GM23338 (cell line): ENCODE data around the gene THEM5. TPM values are rescaled to one million over a fixed set of nuclear protein-coding genes. Genes with fewer than 3 reads are reported as not detected.

Experiments
- ATAC-seq: fragments of 200-7000 bp; cut with Tn5 transposase; 3 replicates; pipeline ENCODE4 v1.9.1; 2020
- DNase-seq: peaks from one replicate; pipeline ENCODE4 v3.0.0-alpha.2; 2015; ENCODE audit warnings: low spot score
- H2AFZ ChIP-seq: fragments of 200-600 bp; sonication (generic); 2 replicates; pipeline ENCODE4 v1.8.0; 2016; ENCODE audit warnings: antibody characterized with exemption, mild to moderate bottlenecking, moderate library complexity
- H3F3A ChIP-seq: fragments of 200-600 bp; sonication (generic); replicated peaks from 2 replicates; pipeline ENCODE4 v1.8.0; 2017; ENCODE audit warnings: antibody characterized with exemption, mixed run types, low read depth
- H3K27ac ChIP-seq: fragments of 200-600 bp; sonication (generic); 2 replicates; pipeline ENCODE4 v1.6.1; 2016; ENCODE audit warnings: low read depth
- H3K27me3 ChIP-seq: fragments of 200-600 bp; sonication (generic); 2 replicates; pipeline ENCODE4 v1.8.0; 2016; ENCODE audit warnings: mild to moderate bottlenecking, mixed run types, moderate library complexity; ENCODE audit not compliant: insufficient read depth
- H3K36me3 ChIP-seq: fragments of 200-600 bp; sonication (generic); 2 replicates; pipeline ENCODE4 v1.8.0; 2016; ENCODE audit warnings: mild to moderate bottlenecking; ENCODE audit not compliant: insufficient read depth
- H3K4me1 ChIP-seq: fragments of 200-600 bp; sonication (generic); 2 replicates; pipeline ENCODE4 v1.8.0; 2016; ENCODE audit warnings: mild to moderate bottlenecking, moderate library complexity; ENCODE audit not compliant: insufficient read depth
- H3K4me2 ChIP-seq: fragments of 200-600 bp; sonication (generic); 2 replicates; pipeline ENCODE4 v1.7.1; 2017; ENCODE audit warnings: mixed run types
- H3K4me3 ChIP-seq: fragments of 200-600 bp; sonication (generic); 2 replicates; pipeline ENCODE4 v1.6.1; 2016; ENCODE audit warnings: mixed run types
- H3K79me2 ChIP-seq: fragments of 200-600 bp; sonication (generic); replicated peaks from 2 replicates; pipeline ENCODE4 v1.8.0; 2017; ENCODE audit warnings: mild to moderate bottlenecking; ENCODE audit not compliant: insufficient read depth
- H3K9me2 ChIP-seq: fragments of 200-600 bp; sonication (generic); 2 replicates; pipeline ENCODE4 v1.8.0; 2017; ENCODE audit not compliant: insufficient read depth
- H4K20me1 ChIP-seq: fragments of 200-600 bp; sonication (generic); replicated peaks from 2 replicates; pipeline ENCODE4 v1.8.0; 2017; ENCODE audit warnings: mild to moderate bottlenecking; ENCODE audit not compliant: insufficient read depth
- H3K27ac Mint-ChIP-seq: 2 replicates; pipeline ENCODE4 v1.8.0; 2020; ENCODE audit warnings: inconsistent platforms, mild to moderate bottlenecking, moderate library complexity, mixed read lengths
- H3K27me3 Mint-ChIP-seq: 3 replicates; pipeline ENCODE4 v1.8.0; 2022; ENCODE audit warnings: low read depth, mild to moderate bottlenecking, moderate library complexity, mixed read lengths, inconsistent platforms; ENCODE audit not compliant: insufficient read depth, poor library complexity
- H3K36me3 Mint-ChIP-seq: 3 replicates; pipeline ENCODE4 v1.8.0; 2021; ENCODE audit warnings: low read depth, mild to moderate bottlenecking, inconsistent platforms, moderate library complexity, mixed read lengths
- H3K4me1 Mint-ChIP-seq: 3 replicates; pipeline ENCODE4 v1.8.0; 2020; ENCODE audit warnings: mild to moderate bottlenecking, inconsistent platforms, mixed read lengths
- H3K4me3 Mint-ChIP-seq: 3 replicates; pipeline ENCODE4 v1.8.0; 2021; ENCODE audit warnings: moderate library complexity, mild to moderate bottlenecking, inconsistent platforms, mixed read lengths
- H3K9me3 Mint-ChIP-seq: 3 replicates; pipeline ENCODE4 v1.8.0; 2020; ENCODE audit warnings: moderate library complexity, mild to moderate bottlenecking, inconsistent platforms, mixed read lengths
- CREB1 ChIP-seq: fragments of 250-450 bp; sonication (Bioruptor Pico); IDR thresholded peaks from 2 replicates; pipeline ENCODE4 v1.5.0; 2020; ENCODE audit warnings: low read depth, mild to moderate bottlenecking, moderate library complexity
- EZH2 ChIP-seq: fragments of 200-600 bp; sonication (generic); IDR thresholded peaks from one replicate; pipeline ENCODE4 v1.8.0; 2017; ENCODE audit warnings: antibody characterized with exemption, mild to moderate bottlenecking, low read depth; ENCODE audit not compliant: unreplicated experiment
- EZH2phosphoT487 ChIP-seq: fragments of 200-600 bp; sonication (generic); IDR thresholded peaks from one replicate; pipeline ENCODE4 v1.8.1; 2018; ENCODE audit warnings: antibody characterized with exemption; ENCODE audit not compliant: unreplicated experiment
- JUNB ChIP-seq: IDR thresholded peaks from one replicate; pipeline ENCODE4 v1.6.1; 2016; ENCODE audit warnings: antibody characterized with exemption; ENCODE audit not compliant: unreplicated experiment
- STAT1 ChIP-seq: IDR thresholded peaks from one replicate; pipeline ENCODE4 v1.6.1; 2016; ENCODE audit warnings: antibody characterized with exemption; ENCODE audit not compliant: unreplicated experiment
- ZNF114 ChIP-seq: fragments of 250-450 bp; sonication (Bioruptor Pico); IDR thresholded peaks from 2 replicates; pipeline ENCODE4 v1.5.0; 2020; ENCODE audit warnings: mild to moderate bottlenecking, moderate library complexity
- polyA plus RNA-seq: library from polyadenylated mRNA; unstranded; fragments of >200 nt; fragmentation: Nextera tagmentation; extraction: Ambion mirVana; gene quantifications from 2 replicates; pipeline ENCODE4 v1.2.1, GENCODE V29; 2016
- total RNA-seq: library from RNA; depleted of rRNA; stranded (reverse); fragments of >200 nt; shearing (Covaris generic); gene quantifications from 2 replicates; pipeline ENCODE4 v1.2.3, GENCODE V29; 2014
- TF ChIP-seq, protein P1 (sequence below): fragments of 250-450 bp; sonication (Bioruptor Pico); IDR thresholded peaks from 2 replicates; pipeline ENCODE4 v1.5.0; 2020; ENCODE audit warnings: mild to moderate bottlenecking, moderate library complexity

The THEM5 gene
- total and polyA plus RNA-seq, 2 experiments from 2014 or later, result not detected

DNA sequence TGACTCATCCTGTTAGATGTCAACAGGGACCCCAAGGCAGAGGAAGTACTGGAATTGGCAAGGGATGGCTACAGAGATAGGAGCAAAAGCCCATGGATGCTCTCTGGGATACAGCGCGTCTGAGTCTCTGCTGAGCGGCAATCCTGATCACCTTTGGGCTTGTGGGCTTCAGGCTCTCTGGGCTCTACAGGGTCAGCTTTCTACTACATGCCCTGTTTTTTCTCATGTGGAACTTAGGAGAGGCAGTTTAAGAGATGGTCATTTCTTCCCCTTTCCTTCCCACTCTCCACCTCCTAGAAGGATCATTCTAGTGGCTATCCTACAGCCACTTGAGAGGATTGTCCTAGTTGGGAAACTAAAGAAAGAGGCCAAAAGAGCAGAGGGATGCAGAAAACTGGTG lies 49.6 kb downstream of the THEM5 start:
- Histone ChIP-seq H3K36me3 (no peaks in the 10 kb centered on the region), H3K4me1 (0 out of 2 replicates have a peak, but pooled peaks cover 3% of the 10 kb centered on the region), H2AFZ (no peak overlapping the region), H3K4me2 (no peak overlapping the region), H4K20me1 (no peaks in the 10 kb centered on the region), H3K27ac (no peak overlapping the region), H3K4me3 (no peak overlapping the region), H3K9me2 (no peaks in the 10 kb centered on the region), H3K79me2 (no peaks in the 10 kb centered on the region), H3K27me3 (no peaks in the 10 kb centered on the region), H3F3A (no peaks in the 10 kb centered on the region)
- DNase-seq (no peak), ATAC-seq (no peak)
- TF ChIP-seq STAT1 (no peak), JUNB (no peak), EZH2phosphoT487 (no peak)
- Mint-ChIP-seq H3K4me1 (peaks cover 13% of the 10 kb centered on the region), H3K27ac (no peak overlapping the region), H3K9me3 (no peaks in the 10 kb centered on the region), H3K4me3 (no peak overlapping the region), H3K36me3 (no peaks in the 10 kb centered on the region), H3K27me3 (peaks cover 3% of the 10 kb centered on the region)

DNA sequence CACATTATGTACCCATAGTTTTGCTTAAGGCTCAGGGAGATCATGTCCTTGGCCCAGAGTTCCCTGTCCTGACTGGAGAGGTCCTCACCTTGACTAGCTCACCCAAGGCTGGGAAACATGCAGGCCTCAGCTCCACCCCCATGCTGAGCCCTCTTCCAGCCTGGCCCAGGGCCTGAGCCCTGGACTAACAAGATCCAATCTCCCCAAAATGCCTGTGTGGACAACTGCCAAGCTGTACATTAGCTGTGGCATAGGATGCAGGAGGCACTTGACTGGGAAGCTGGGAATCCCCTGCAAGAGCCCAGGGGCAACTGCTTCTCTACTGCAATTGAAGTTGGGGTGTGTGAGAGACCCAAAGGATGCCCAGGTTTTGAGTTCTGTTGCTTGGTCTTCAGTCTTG lies 50.3 kb downstream of the THEM5 start:
- H3K4me3 ChIP-seq, result no peak overlapping the region
- H3F3A ChIP-seq, result no peaks in the 10 kb centered on the region
- Mint-ChIP-seq H3K4me3 (no peak overlapping the region), H3K9me3 (no peaks in the 10 kb centered on the region), H3K27me3 (no peaks in the 10 kb centered on the region), H3K27ac (no peak overlapping the region), H3K36me3 (no peaks in the 10 kb centered on the region), H3K4me1 (peaks cover 14% of the 10 kb centered on the region)
- TF ChIP-seq JUNB (no peak), STAT1 (no peak), EZH2 (no peak)
- no peaks in the 10 kb centered on the region for H4K20me1 ChIP-seq
- no peak overlapping the region for H3K27ac ChIP-seq
- no peaks in the 10 kb centered on the region for H3K36me3 ChIP-seq
- no peaks in the 10 kb centered on the region for H3K27me3 ChIP-seq
- H3K79me2 ChIP-seq, result no peaks in the 10 kb centered on the region
- no peaks in the 10 kb centered on the region for H3K9me2 ChIP-seq
- 0 out of 2 replicates have a peak, but pooled peaks cover 3% of the 10 kb centered on the region for H3K4me1 ChIP-seq
- no peak for ATAC-seq
- DNase-seq, result no peak
- no peak overlapping the region for H2AFZ ChIP-seq
- H3K4me2 ChIP-seq, result no peak overlapping the region

DNA sequence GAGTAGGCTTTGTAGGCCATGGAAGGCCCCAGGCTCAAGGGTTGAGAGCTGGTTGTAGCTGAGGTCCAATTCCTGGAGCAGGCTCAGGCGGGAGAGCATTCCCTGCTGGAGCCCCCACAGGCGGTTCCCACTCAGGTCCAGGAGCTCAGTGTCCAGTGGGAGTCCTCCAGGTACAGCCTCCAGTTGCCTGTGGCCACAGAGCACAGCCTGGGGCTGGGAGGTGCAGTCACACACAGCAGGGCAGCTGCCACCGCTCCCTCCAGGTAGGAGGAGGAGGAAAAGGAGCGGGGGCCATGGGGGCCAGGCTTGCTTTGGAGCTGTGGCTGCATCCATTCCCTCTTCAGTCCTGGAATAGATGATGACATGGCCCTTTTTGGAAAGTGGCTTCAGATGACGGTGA lies 51.1 kb downstream of the THEM5 start:
- DNase-seq (no peak), ATAC-seq (no peak)
- Mint-ChIP-seq H3K4me1 (peaks cover 14% of the 10 kb centered on the region), H3K27me3 (no peaks in the 10 kb centered on the region), H3K36me3 (no peaks in the 10 kb centered on the region), H3K9me3 (no peaks in the 10 kb centered on the region), H3K27ac (no peak overlapping the region), H3K4me3 (no peak overlapping the region)
- no peaks in the 10 kb centered on the region for H3F3A ChIP-seq
- no peaks in the 10 kb centered on the region for H3K9me2 ChIP-seq
- H3K4me3 ChIP-seq, result no peak overlapping the region
- no peak overlapping the region for H2AFZ ChIP-seq
- 0 out of 2 replicates have a peak, but pooled peaks cover 3% of the 10 kb centered on the region for H3K4me1 ChIP-seq
- no peaks in the 10 kb centered on the region for H3K27me3 ChIP-seq
- no peaks in the 10 kb centered on the region for H3K36me3 ChIP-seq
- H3K79me2 ChIP-seq, result no peaks in the 10 kb centered on the region
- no peak overlapping the region for H3K27ac ChIP-seq
- no peak overlapping the region for H3K4me2 ChIP-seq
- H4K20me1 ChIP-seq, result 0 out of 2 replicates have a peak, but pooled peaks cover 2% of the 10 kb centered on the region
- TF ChIP-seq, protein P1, sequence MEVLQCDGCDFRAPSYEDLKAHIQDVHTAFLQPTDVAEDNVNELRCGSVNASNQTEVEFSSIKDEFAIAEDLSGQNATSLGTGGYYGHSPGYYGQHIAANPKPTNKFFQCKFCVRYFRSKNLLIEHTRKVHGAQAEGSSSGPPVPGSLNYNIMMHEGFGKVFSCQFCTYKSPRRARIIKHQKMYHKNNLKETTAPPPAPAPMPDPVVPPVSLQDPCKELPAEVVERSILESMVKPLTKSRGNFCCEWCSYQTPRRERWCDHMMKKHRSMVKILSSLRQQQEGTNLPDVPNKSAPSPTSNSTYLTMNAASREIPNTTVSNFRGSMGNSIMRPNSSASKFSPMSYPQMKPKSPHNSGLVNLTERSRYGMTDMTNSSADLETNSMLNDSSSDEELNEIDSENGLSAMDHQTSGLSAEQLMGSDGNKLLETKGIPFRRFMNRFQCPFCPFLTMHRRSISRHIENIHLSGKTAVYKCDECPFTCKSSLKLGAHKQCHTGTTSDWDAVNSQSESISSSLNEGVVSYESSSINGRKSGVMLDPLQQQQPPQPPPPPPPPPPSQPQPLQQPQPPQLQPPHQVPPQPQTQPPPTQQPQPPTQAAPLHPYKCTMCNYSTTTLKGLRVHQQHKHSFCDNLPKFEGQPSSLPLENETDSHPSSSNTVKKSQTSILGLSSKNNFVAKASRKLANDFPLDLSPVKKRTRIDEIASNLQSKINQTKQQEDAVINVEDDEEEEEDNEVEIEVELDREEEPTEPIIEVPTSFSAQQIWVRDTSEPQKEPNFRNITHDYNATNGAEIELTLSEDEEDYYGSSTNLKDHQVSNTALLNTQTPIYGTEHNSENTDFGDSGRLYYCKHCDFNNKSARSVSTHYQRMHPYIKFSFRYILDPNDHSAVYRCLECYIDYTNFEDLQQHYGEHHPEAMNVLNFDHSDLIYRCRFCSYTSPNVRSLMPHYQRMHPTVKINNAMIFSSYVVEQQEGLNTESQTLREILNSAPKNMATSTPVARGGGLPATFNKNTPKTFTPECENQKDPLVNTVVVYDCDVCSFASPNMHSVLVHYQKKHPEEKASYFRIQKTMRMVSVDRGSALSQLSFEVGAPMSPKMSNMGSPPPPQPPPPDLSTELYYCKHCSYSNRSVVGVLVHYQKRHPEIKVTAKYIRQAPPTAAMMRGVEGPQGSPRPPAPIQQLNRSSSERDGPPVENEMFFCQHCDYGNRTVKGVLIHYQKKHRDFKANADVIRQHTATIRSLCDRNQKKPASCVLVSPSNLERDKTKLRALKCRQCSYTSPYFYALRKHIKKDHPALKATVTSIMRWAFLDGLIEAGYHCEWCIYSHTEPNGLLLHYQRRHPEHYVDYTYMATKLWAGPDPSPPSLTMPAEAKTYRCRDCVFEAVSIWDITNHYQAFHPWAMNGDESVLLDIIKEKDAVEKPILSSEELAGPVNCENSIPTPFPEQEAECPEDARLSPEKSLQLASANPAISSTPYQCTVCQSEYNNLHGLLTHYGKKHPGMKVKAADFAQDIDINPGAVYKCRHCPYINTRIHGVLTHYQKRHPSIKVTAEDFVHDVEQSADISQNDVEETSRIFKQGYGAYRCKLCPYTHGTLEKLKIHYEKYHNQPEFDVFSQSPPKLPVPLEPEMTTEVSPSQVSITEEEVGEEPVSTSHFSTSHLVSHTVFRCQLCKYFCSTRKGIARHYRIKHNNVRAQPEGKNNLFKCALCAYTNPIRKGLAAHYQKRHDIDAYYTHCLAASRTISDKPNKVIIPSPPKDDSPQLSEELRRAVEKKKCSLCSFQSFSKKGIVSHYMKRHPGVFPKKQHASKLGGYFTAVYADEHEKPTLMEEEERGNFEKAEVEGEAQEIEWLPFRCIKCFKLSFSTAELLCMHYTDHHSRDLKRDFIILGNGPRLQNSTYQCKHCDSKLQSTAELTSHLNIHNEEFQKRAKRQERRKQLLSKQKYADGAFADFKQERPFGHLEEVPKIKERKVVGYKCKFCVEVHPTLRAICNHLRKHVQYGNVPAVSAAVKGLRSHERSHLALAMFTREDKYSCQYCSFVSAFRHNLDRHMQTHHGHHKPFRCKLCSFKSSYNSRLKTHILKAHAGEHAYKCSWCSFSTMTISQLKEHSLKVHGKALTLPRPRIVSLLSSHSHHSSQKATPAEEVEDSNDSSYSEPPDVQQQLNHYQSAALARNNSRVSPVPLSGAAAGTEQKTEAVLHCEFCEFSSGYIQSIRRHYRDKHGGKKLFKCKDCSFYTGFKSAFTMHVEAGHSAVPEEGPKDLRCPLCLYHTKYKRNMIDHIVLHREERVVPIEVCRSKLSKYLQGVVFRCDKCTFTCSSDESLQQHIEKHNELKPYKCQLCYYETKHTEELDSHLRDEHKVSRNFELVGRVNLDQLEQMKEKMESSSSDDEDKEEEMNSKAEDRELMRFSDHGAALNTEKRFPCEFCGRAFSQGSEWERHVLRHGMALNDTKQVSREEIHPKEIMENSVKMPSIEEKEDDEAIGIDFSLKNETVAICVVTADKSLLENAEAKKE, result no peak
- no peak for TF ChIP-seq CREB1 (CRISPR knock-in tag)
- TF ChIP-seq STAT1, result no peak
- no peak for TF ChIP-seq EZH2phosphoT487
- no peak for TF ChIP-seq EZH2
- TF ChIP-seq ZNF114 (CRISPR knock-in tag), result no peak
